Smooth muscle cell (in vitro differentiated cells): ENCODE results near the gene ARHGEF11. TPM values are rescaled to one million over a fixed set of nuclear protein-coding genes. Genes with fewer than 3 reads are reported as not detected.

Experiments
- DNase-seq: peaks from one replicate; lab custom pipeline; 2025; ENCODE audit not compliant: unreplicated experiment; lab: John Stamatoyannopoulos, UW
- H2AFZ ChIP-seq: fragments of 200-600 bp; sonication (generic); 2 replicates; pipeline ENCODE4 v1.6.0; 2016; ENCODE audit warnings: antibody characterized with exemption, low read depth, mild to moderate bottlenecking
- H3F3A ChIP-seq: fragments of 200-600 bp; sonication (generic); 2 replicates; pipeline ENCODE4 v1.6.0; 2017; ENCODE audit warnings: antibody characterized with exemption, low read depth
- H3K27ac ChIP-seq: fragments of 200-600 bp; sonication (generic); 2 replicates; pipeline ENCODE4 v1.5.1; 2016; ENCODE audit warnings: low read depth, mild to moderate bottlenecking
- H3K27me3 ChIP-seq: fragments of 200-600 bp; sonication (generic); 2 replicates; pipeline ENCODE4 v1.6.1; 2016; ENCODE audit warnings: low read depth, mild to moderate bottlenecking
- H3K36me3 ChIP-seq: fragments of 200-600 bp; sonication (generic); 2 replicates; pipeline ENCODE4 v1.5.1; 2016; ENCODE audit warnings: low read depth
- H3K4me1 ChIP-seq: fragments of 200-600 bp; sonication (generic); 2 replicates; pipeline ENCODE4 v1.5.1; 2016; ENCODE audit warnings: low read depth
- H3K4me2 ChIP-seq: fragments of 200-600 bp; sonication (generic); 2 replicates; pipeline ENCODE4 v1.6.0; 2016; ENCODE audit warnings: mild to moderate bottlenecking
- H3K4me3 ChIP-seq: fragments of 200-600 bp; sonication (generic); 2 replicates; pipeline ENCODE4 v1.5.1; 2016; ENCODE audit warnings: mild to moderate bottlenecking
- H3K79me2 ChIP-seq: fragments of 200-600 bp; sonication (generic); 2 replicates; pipeline ENCODE4 v1.6.0; 2016; ENCODE audit warnings: low read depth, mild to moderate bottlenecking
- H3K9ac ChIP-seq: fragments of 200-600 bp; sonication (generic); 2 replicates; pipeline ENCODE4 v1.6.0; 2016; ENCODE audit warnings: low read depth
- H3K9me3 ChIP-seq: fragments of 200-600 bp; sonication (generic); replicated peaks from 2 replicates; pipeline ENCODE4 v1.5.1; 2016; ENCODE audit warnings: low read depth
- H4K20me1 ChIP-seq: fragments of 200-600 bp; sonication (generic); 2 replicates; pipeline ENCODE4 v1.6.0; 2016; ENCODE audit warnings: low read depth
- CTCF ChIP-seq: fragments of 200-600 bp; sonication (generic); IDR thresholded peaks from 2 replicates; pipeline ENCODE4 v1.5.1; 2017; ENCODE audit warnings: borderline replicate concordance, mild to moderate bottlenecking, antibody characterized with exemption; ENCODE audit not compliant: insufficient read depth, poor library complexity, severe bottlenecking
- WGBS: methylation state at CpG from one replicate; pipeline ENCODE4 v1.1.7; 2016; ENCODE audit warnings: low lambda C conversion rate; 5-methylcytosine and 5-hydroxymethylcytosine counted together
- polyA plus RNA-seq: library from polyadenylated mRNA; unstranded; fragments of >200 nt; fragmentation: Nextera tagmentation; extraction: Ambion mirVana; gene quantifications from 2 replicates; pipeline ENCODE4 v1.2.1, GENCODE V29; 2016
- total RNA-seq: library from RNA; depleted of rRNA; stranded (reverse); fragments of >200 nt; gene quantifications from 2 replicates; pipeline ENCODE4 v1.2.3, GENCODE V29; 2014

The ARHGEF11 gene
- total and polyA plus RNA-seq, 2 experiments from 2014 or later = 15.1 to 20.1 TPM

GRCh38 chr1:156904187-156904959 is 141.2 kb downstream of the ARHGEF11 start:
- H3K4me3 ChIP-seq = no peak overlapping the region
- H3K79me2 ChIP-seq = no peaks in the 10 kb centered on the region
- no peak for DNase-seq
- no peak overlapping the region for H2AFZ ChIP-seq
- H3K4me2 ChIP-seq = no peak overlapping the region
- no peaks in the 10 kb centered on the region for H3F3A ChIP-seq
- H3K36me3 ChIP-seq = no peaks in the 10 kb centered on the region
- H3K27me3 ChIP-seq = no peaks in the 10 kb centered on the region
- H3K4me1 ChIP-seq = no peaks in the 10 kb centered on the region
- H3K9ac ChIP-seq = no peak overlapping the region
- WGBS = 89% methylated on average over 19 of the region's 19 CpGs
- H3K27ac ChIP-seq = no peak overlapping the region
- no peaks in the 10 kb centered on the region for H4K20me1 ChIP-seq
- no peaks in the 10 kb centered on the region for H3K9me3 ChIP-seq
- no peak for TF ChIP-seq CTCF

GRCh38 chr1:156903328-156904091 is 142.0 kb downstream of the ARHGEF11 start:
- TF ChIP-seq CTCF = no peak
- Histone ChIP-seq H4K20me1 (no peaks in the 10 kb centered on the region), H3K36me3 (no peaks in the 10 kb centered on the region), H3F3A (no peaks in the 10 kb centered on the region), H3K4me2 (no peak overlapping the region), H3K79me2 (no peaks in the 10 kb centered on the region), H2AFZ (no peak overlapping the region), H3K9me3 (no peaks in the 10 kb centered on the region), H3K9ac (no peak overlapping the region), H3K4me3 (no peak overlapping the region), H3K27me3 (no peaks in the 10 kb centered on the region), H3K4me1 (no peaks in the 10 kb centered on the region), H3K27ac (no peak overlapping the region)
- WGBS = 97% methylated on average over 15 of the region's 15 CpGs
- no peak for DNase-seq

- Histone ChIP-seq H4K20me1 (no peaks in the 10 kb centered on the region), H3K79me2 (no peaks in the 10 kb centered on the region), H3K4me3 (no peak overlapping the region), H3K9me3 (no peaks in the 10 kb centered on the region), H3F3A (no peaks in the 10 kb centered on the region), H2AFZ (no peak overlapping the region), H3K27me3 (no peaks in the 10 kb centered on the region), H3K27ac (no peak overlapping the region), H3K4me2 (no peak overlapping the region), H3K9ac (no peak overlapping the region), H3K4me1 (no peaks in the 10 kb centered on the region), H3K36me3 (no peaks in the 10 kb centered on the region)
- 82% methylated on average over 23 of the region's 23 CpGs for WGBS
- TF ChIP-seq CTCF = no peak
- no peak for DNase-seq
Observed at GRCh38 chr1:156901966-156902915, 143.3 kb downstream of the ARHGEF11 start.
